Renal pelvis (tissue), 4 donors: ENCODE data around the gene DUSP2. TPM values are rescaled to one million over a fixed set of nuclear protein-coding genes. Genes with fewer than 3 reads are reported as not detected.
"Not testable (repeated sequence)": the region's sequence is repeated elsewhere in the genome, so short reads cannot be mapped to it uniquely, and the experiment has no call there.

Experiments used
- DNase-seq: peaks from one replicate; pipeline ENCODE4 v3.0.0-alpha.2; 2013
- polyA plus RNA-seq, 3 donors: library from polyadenylated mRNA; unstranded; fragments of 120-200 nt; gene quantifications; one replicate each; pipeline ENCODE4 v1.2.1, GENCODE V29; 2013; ENCODE audit not compliant: insufficient read length in 3 of 3

Gene DUSP2
- polyA plus RNA-seq, 3 donors: 3.1 to 4.9 (median 3.7) TPM

- no peak for DNase-seq
These were observed 19.4 kb upstream of the DUSP2 start for GRCh38 chr2:96164459-96165184.

- no peak for DNase-seq
These were observed 18.7 kb upstream of the DUSP2 start for GRCh38 chr2:96163768-96164429.

GRCh38 chr2:96163415-96163767 lies 18.2 kb upstream of the DUSP2 start:
- no peak for DNase-seq

- DNase-seq: no peak
These were observed 16.7 kb upstream of the DUSP2 start for GRCh38 chr2:96161898-96162297.

DNA sequence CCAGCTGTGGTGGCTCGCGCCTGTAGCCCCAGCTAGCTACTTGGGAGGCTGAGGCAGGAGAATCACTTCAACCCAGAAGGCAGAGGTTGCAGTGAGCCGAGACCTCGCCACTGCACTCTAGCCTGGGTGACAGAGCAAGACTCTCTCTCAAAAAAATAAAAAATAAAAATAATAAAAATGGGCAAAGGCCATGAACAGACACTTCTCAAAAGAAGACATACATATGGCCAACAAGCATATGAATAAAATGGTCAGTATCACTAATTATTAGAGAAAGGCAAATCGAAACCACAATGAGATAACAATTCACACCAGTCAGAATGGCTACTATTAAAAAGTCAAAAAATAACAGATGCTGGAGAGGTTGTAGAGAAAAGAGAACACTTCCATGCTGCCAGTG lies 15.1 kb upstream of the DUSP2 start:
- DNase-seq: not testable (repeated sequence)

- no peak for DNase-seq
These were observed 14.0 kb upstream of the DUSP2 start for GRCh38 chr2:96159084-96159830.

- no peak for DNase-seq
These were observed 13.3 kb upstream of the DUSP2 start for GRCh38 chr2:96158554-96158940.

GRCh38 chr2:96157649-96158553 lies 12.7 kb upstream of the DUSP2 start:
- no peak for DNase-seq

- no peak for DNase-seq
These were observed 11.8 kb upstream of the DUSP2 start for GRCh38 chr2:96156926-96157648.

DNA sequence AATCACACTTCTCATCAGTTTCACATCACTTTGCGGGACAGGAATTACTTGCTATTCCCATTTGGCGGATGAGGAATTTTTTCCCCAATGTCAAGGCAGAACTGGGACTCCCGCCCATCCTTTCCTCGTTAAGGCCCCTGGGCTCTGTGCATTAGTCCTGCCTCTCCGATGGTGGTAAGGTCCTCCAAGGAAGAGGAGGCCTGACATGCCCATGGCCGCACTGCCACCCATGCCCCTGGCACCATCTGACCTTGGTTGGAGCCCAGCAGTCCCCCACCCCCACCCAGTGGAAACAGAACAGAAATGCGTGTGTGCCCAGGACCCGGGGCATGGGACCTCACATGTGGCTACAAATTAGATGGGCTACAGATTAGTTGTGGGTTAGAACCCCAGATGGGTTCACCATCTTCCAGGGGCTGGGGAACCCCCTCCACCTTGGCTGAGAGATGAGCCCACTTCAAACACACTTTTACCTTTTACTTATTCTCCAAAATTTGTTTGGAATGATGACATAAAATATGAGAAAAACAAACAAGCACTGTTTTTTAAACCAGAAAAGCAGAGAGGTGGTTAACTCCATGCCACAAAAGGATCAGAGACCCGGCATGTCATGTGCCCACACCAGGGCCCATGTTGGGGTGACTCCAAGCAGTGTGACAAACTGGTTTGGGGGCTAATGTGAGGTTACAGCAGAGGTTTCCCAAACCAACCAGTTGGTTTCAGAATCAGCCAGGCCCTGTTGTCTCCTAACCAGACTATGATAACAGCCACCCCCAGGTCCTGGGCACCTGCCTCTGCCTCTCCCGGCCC lies 11.0 kb upstream of the DUSP2 start:
- DNase-seq: no peak

DNA sequence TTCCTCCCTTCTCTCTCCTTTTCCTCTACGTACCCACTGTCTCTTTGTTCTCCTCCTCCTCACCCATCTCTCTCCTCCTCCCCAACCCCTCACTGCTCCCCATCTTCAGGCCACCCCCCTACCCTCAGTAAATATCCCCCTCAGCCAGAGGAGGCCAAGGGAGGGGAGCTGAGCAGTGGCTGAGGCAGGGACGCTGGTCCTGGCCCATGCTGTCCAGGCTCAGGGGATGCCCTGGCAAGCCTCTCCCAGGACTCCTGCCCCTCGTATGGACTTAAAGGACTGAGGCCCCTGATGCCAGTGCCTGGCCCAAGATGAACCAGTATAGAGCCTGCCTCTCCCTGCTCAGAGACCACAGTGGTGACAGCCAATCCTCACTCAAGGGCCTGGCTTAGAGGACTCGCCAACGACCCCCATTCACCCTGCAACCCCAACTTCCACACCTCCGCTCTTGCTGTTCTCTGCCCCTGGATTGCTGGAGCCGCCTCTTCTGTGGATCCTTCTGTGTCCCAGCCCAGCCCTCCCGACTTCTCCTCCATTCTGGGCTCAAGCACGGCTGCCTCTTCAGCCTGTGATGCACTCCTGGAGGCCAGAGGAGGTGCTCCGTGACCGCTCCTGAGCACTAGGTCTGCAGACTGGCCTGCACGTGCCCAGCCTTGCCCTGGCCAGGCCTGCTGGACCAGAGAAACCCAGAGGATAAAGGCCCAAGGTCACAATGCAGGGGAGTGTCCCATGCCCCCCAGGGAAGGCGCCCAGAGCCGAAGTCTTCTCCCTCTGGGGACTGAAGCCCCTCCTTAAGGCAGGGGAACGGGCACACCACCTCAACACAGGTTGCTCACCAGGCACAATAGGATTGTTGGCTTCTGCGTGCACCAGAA lies 9.5 kb upstream of the DUSP2 start:
- DNase-seq: no peak

- no peak for DNase-seq
These were observed 8.8 kb upstream of the DUSP2 start for GRCh38 chr2:96153991-96154431.

GRCh38 chr2:96153291-96153713 lies 8.1 kb upstream of the DUSP2 start:
- no peak for DNase-seq

GRCh38 chr2:96152304-96153161 lies 7.3 kb upstream of the DUSP2 start:
- DNase-seq: no peak

- no peak for DNase-seq
These were observed 6.5 kb upstream of the DUSP2 start for GRCh38 chr2:96151595-96152303.

DNA sequence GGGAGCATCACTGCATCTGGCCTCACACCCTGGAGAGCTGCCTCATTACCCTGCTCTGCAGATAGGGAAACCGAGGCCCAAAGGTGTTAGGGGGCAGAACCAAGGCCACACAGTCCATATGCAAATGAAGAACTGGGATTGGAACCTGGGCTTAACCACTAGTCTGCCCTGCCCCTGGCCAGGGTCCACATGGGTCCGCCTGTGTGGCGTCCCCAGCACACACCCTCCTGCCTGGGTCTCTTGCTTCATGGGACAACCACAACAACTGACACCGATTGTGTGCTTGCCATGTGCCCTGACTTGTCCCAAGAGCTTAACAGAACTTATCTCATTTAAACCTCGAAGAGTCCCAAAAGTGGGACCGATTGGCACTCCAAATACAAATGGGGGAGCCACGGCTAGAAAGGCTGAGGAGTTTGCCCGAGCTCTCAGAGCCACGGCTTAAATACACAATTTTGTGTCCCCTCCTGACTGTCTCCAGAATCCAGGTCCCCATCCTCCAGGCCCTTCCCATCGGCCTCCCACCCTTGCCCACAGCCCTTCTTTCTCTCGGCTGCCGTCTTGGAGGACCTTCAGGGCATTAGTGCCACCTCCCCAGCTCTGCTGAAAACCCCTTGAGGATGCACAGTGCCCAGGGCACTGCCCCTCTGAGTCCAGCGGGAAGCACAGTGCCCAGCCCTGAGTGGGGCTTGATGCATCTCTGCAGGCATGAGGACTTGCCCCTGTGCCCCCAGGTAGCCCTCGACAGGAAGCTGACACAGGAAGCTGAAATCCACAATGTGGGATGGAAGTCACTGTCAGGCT lies 5.8 kb upstream of the DUSP2 start:
- DNase-seq: no peak
